Colonic mucosa (tissue), 4 donors: ENCODE measurements around the gene RAP1GAP2. TPM values are rescaled to one million over a fixed set of nuclear protein-coding genes. Genes with fewer than 3 reads are reported as not detected.

ENCODE experiments used
- DNase-seq: peaks from one replicate; pipeline ENCODE4 v3.0.0-alpha.2; 2020
- H3K27ac ChIP-seq: fragments of 200-600 bp; one replicate; pipeline ENCODE4 v1.8.0; 2021
- H3K27me3 ChIP-seq: fragments of 200-600 bp; one replicate; pipeline ENCODE4 v1.8.0; 2021
- H3K36me3 ChIP-seq: fragments of 200-600 bp; one replicate; pipeline ENCODE4 v1.8.0; 2021
- H3K4me1 ChIP-seq: fragments of 200-600 bp; one replicate; pipeline ENCODE4 v1.8.0; 2021; ENCODE audit warnings: mild to moderate bottlenecking
- H3K4me3 ChIP-seq: fragments of 200-600 bp; one replicate; pipeline ENCODE4 v1.8.0; 2021
- H3K9ac ChIP-seq, 2 donors: one replicate each; pipeline ENCODE4 v1.7.0; 2013; ENCODE audit warnings: control low read depth in 2 of 2, low read depth in 2 of 2, low read length in 2 of 2
- H3K9me3 ChIP-seq: fragments of 200-600 bp; one replicate; pipeline ENCODE4 v1.8.0; 2021
- CTCF ChIP-seq: fragments of 200-600 bp; IDR thresholded peaks from one replicate; pipeline ENCODE4 v1.8.0; 2022; ENCODE audit warnings: antibody characterized with exemption, mild to moderate bottlenecking
- intact Hi-C: fragments of 100-400 bp; cut with DNase I; formaldehyde crosslinking; loops from one replicate; pipeline ENCODE4 v1.14.1; 2022
- total RNA-seq, 2 donors: library from RNA; stranded (reverse); fragmentation: NEBNext Ultra II Directional in 1 of 2; extraction: Animal tissue kit (Norgen Biotek cat#: 25700) in 1 of 2; gene quantifications; one replicate each; pipeline ENCODE4 v1.2.1, GENCODE V29; 2021
- donor health status: healthy.
- donor health status: DM: no; HTN: no; CAD: no.
- donor health status: DM: no; HTN: no; CAD: no.

Gene RAP1GAP2
- total RNA-seq, 2 donors from 2014 or later = 45.2 to 45.4 TPM

GRCh38 chr17:2971851-2972250 is 175.6 kb downstream of the RAP1GAP2 start:
- Histone ChIP-seq H3K27ac (no peak overlapping the region), H3K4me1 (no peaks in the 10 kb centered on the region), H3K9ac (no peak overlapping the region), H3K4me3 (no peak overlapping the region), H3K9me3 (no peaks in the 10 kb centered on the region), H3K36me3 (no peaks in the 10 kb centered on the region), H3K27me3 (no peaks in the 10 kb centered on the region)
- intact Hi-C loops = no loop called here
- TF ChIP-seq CTCF = no peak
- DNase-seq = no peak

GRCh38 chr17:2972749-2973148 is 176.5 kb downstream of the RAP1GAP2 start:
- Histone ChIP-seq H3K36me3 (no peaks in the 10 kb centered on the region), H3K4me1 (no peaks in the 10 kb centered on the region), H3K9ac (no peak overlapping the region), H3K27ac (no peak overlapping the region), H3K27me3 (no peaks in the 10 kb centered on the region), H3K4me3 (no peak overlapping the region), H3K9me3 (no peaks in the 10 kb centered on the region)
- no peak for DNase-seq
- intact Hi-C loops = no loop called here
- TF ChIP-seq CTCF = no peak

- intact Hi-C loops = no loop called here
- no peaks in the 10 kb centered on the region for H3K27me3 ChIP-seq
- H3K9ac ChIP-seq = no peak overlapping the region
- H3K36me3 ChIP-seq = no peaks in the 10 kb centered on the region
- no peak for TF ChIP-seq CTCF
- no peaks in the 10 kb centered on the region for H3K4me1 ChIP-seq
- no peak for DNase-seq
- H3K4me3 ChIP-seq = no peak overlapping the region
- H3K9me3 ChIP-seq = no peaks in the 10 kb centered on the region
- no peak overlapping the region for H3K27ac ChIP-seq
Measured at GRCh38 chr17:2974347-2974746, 178.1 kb downstream of the RAP1GAP2 start.

- H3K9ac ChIP-seq = peak overlapping the region in 1 of 2 donors; percentile 51
- intact Hi-C loops = no loop called here
- no peaks in the 10 kb centered on the region for H3K36me3 ChIP-seq
- H3K9me3 ChIP-seq = no peaks in the 10 kb centered on the region
- H3K27me3 ChIP-seq = no peaks in the 10 kb centered on the region
- DNase-seq = peak; percentile 44
- H3K4me3 ChIP-seq = peak overlapping the region; percentile 18
- TF ChIP-seq CTCF = no peak
- no peaks in the 10 kb centered on the region for H3K4me1 ChIP-seq
- no peak overlapping the region for H3K27ac ChIP-seq
Measured at GRCh38 chr17:2975469-2975958, 179.3 kb downstream of the RAP1GAP2 start.

GRCh38 chr17:2977157-2977556 is 180.9 kb downstream of the RAP1GAP2 start:
- TF ChIP-seq CTCF = no peak
- Histone ChIP-seq H3K27me3 (no peaks in the 10 kb centered on the region), H3K4me3 (no peak overlapping the region), H3K4me1 (no peaks in the 10 kb centered on the region), H3K9ac (no peak overlapping the region), H3K9me3 (no peaks in the 10 kb centered on the region), H3K36me3 (no peaks in the 10 kb centered on the region), H3K27ac (no peak overlapping the region)
- DNase-seq = no peak
- intact Hi-C loops = no loop called here

GRCh38 chr17:2978116-2978515 is 181.9 kb downstream of the RAP1GAP2 start:
- Histone ChIP-seq H3K9me3 (no peaks in the 10 kb centered on the region), H3K9ac (no peak overlapping the region), H3K27me3 (no peaks in the 10 kb centered on the region), H3K27ac (no peak overlapping the region), H3K4me1 (no peaks in the 10 kb centered on the region), H3K36me3 (no peaks in the 10 kb centered on the region), H3K4me3 (no peak overlapping the region)
- intact Hi-C loops = no loop called here
- TF ChIP-seq CTCF = no peak
- DNase-seq = no peak
